GM21723 (cell line): ENCODE results near the gene GRIFIN.

Experiments
- ATAC-seq: cut with Tn5 transposase; IDR thresholded peaks from one replicate; pipeline ENCODE4 v1.9.1; 2021; ENCODE audit warnings: mild to moderate bottlenecking, moderate library complexity; ENCODE audit not compliant: unreplicated experiment

GRIFIN gene

GRCh38 chr7:2437136-2437535, 39.1 kb downstream of the GRIFIN start:
- no peak for ATAC-seq

- ATAC-seq = no peak
Observed at GRCh38 chr7:2436341-2437104, 39.7 kb downstream of the GRIFIN start.

- no peak for ATAC-seq
Observed at GRCh38 chr7:2435146-2435545, 41.1 kb downstream of the GRIFIN start.

- no peak for ATAC-seq
Observed at GRCh38 chr7:2433713-2434550, 42.3 kb downstream of the GRIFIN start.

GRCh38 chr7:2432910-2433712, 43.1 kb downstream of the GRIFIN start:
- no peak for ATAC-seq

- no peak for ATAC-seq
Observed at GRCh38 chr7:2431260-2431867, 44.8 kb downstream of the GRIFIN start.

GRCh38 chr7:2425749-2426148, 50.4 kb downstream of the GRIFIN start:
- no peak for ATAC-seq
